HFF-Myc (cell line): Measurements from ENCODE around the gene ADD2.
"Not testable (repeated sequence)": the region's sequence is repeated elsewhere in the genome, so short reads cannot be mapped to it uniquely, and the experiment has no call there.

Experiments used
- DNase-seq: peaks from one replicate; pipeline ENCODE4 v3.0.0-alpha.2; 2011; ENCODE audit warnings: low read depth; ENCODE audit errors: extremely low read depth
- H3K4me3 ChIP-seq: replicated peaks from 2 replicates; pipeline ENCODE4 v1.5.1; 2011; ENCODE audit warnings: low read depth, mild to moderate bottlenecking, control low read depth, low read length
- TF ChIP-seq, protein P1 (sequence below): IDR thresholded peaks from 2 replicates; pipeline ENCODE4 v1.5.1; 2012; ENCODE audit warnings: mild to moderate bottlenecking, low read depth, low read length, control low read depth; ENCODE audit errors: missing control alignments

Gene ADD2

DNA sequence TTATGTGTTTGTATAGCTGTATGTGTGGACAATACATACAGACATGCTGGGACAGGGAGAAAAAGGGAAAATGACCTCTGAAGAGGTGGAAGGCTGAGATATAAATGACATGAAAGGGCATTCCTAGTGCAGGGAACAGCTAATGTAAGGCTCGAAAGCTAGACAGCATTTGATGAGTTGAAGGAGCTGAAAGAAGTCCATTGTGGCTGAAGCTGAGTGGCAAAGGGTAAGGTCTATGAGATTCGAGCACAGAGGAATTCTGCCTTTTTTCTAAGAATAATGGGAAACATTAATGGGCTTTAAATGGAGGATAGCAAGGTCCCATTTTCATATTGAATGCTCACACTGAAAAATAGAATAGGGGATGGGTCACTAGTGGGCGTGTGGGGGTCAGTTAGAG lies 23.6 kb downstream of the ADD2 start:
- H3K4me3 ChIP-seq: no peak overlapping the region
- TF ChIP-seq, protein P1, sequence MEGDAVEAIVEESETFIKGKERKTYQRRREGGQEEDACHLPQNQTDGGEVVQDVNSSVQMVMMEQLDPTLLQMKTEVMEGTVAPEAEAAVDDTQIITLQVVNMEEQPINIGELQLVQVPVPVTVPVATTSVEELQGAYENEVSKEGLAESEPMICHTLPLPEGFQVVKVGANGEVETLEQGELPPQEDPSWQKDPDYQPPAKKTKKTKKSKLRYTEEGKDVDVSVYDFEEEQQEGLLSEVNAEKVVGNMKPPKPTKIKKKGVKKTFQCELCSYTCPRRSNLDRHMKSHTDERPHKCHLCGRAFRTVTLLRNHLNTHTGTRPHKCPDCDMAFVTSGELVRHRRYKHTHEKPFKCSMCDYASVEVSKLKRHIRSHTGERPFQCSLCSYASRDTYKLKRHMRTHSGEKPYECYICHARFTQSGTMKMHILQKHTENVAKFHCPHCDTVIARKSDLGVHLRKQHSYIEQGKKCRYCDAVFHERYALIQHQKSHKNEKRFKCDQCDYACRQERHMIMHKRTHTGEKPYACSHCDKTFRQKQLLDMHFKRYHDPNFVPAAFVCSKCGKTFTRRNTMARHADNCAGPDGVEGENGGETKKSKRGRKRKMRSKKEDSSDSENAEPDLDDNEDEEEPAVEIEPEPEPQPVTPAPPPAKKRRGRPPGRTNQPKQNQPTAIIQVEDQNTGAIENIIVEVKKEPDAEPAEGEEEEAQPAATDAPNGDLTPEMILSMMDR: no peak
- no peak for DNase-seq

DNA sequence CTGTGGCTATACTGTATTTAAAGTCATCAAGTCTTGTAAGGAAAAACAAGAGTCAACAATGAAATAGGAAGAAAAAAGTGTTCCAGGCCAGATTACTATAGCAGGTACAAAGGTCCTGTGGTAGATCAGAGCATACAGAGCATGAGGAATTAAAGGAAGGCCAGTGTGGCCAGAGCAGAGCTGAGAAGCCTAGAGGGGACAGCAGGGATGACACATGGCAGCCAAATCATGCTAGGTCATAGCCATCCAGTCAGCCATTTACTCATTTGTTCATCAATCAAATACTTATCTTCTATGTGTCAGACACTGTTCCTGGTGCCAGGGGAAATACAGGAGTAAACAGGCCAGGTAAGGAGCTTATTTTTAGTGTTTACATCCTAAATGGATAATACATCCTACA lies 24.3 kb downstream of the ADD2 start:
- no peak overlapping the region for H3K4me3 ChIP-seq
- TF ChIP-seq, protein P1: no peak
- no peak for DNase-seq

DNA sequence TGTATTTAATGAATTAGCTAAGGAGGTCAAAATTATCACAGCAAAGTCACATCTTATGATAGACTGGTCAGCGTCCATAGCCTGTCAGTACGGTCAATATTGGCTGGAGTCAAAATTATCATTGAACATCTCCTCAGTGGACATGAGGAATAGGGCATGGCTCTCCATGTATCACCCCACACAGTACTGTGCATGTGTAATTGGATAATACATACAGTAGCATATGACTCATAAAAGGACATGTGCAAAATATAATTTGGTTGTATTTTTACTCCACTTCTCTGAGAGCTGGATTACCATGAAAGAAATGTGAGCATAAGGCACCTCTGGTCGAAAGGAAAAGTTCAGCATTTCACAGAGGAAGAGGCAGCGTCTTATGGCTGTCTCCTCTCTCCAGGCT lies 24.9 kb downstream of the ADD2 start:
- TF ChIP-seq, protein P1: no peak
- H3K4me3 ChIP-seq: no peak overlapping the region
- no peak for DNase-seq

DNA sequence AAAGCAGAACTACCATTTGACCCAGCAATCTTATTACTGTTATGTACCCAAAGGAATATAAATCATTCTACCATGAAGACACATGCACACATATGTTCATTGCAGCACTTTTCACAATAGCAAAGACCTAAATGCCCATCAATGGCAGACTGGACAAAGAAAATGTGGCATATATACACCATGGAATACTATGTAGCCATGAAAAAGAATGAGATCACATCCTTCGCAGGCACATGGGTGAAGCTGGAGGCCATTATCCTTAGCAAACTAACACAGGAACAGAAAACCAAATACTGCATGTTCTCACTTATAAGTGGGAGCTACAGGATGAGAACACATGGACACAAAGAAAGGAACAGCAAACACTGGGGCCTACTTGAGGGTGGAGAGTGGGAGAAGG lies 28.5 kb downstream of the ADD2 start:
- DNase-seq, H3K4me3 ChIP-seq: not testable (repeated sequence)

DNA sequence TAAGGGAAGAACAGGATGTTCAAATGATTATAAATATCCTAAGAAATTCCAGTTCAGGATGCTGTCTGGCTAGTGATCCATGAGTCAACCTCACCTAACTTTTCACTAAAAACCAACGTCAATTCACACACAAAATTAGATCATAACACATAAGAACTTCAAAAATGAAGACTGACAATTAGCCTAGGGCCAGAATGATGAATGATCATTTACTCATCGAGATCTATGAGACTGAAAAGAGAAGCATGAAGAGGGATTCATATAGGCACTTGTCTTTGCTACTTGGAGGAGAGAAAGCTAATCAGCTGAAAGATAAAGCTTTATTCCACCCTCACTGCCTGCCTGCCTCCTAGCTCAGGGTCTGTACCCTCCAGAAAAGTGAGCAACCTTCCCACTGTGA lies 29.8 kb downstream of the ADD2 start:
- no peak overlapping the region for H3K4me3 ChIP-seq
- TF ChIP-seq, protein P1: no peak
- no peak for DNase-seq

DNA sequence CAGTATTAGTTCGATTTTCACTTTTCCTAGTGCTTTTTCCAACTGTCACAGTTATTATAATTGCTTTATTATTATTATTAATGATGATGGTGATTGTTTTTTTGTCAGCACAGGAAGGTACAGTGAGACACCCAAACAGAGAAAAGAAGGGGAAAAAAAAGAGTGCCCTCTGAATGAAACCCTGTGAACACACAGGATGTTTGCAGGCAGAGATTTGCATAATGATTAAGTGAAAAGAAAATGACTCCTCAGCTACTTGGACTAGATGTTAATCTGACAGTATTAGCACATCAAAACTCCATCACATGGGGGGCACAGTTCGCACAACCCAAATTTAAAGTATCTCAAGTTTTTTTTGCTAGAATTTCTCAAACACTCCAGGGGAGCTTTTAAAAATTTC lies 32.9 kb downstream of the ADD2 start:
- no peak for DNase-seq
- no peak overlapping the region for H3K4me3 ChIP-seq
- TF ChIP-seq, protein P1: no peak

DNA sequence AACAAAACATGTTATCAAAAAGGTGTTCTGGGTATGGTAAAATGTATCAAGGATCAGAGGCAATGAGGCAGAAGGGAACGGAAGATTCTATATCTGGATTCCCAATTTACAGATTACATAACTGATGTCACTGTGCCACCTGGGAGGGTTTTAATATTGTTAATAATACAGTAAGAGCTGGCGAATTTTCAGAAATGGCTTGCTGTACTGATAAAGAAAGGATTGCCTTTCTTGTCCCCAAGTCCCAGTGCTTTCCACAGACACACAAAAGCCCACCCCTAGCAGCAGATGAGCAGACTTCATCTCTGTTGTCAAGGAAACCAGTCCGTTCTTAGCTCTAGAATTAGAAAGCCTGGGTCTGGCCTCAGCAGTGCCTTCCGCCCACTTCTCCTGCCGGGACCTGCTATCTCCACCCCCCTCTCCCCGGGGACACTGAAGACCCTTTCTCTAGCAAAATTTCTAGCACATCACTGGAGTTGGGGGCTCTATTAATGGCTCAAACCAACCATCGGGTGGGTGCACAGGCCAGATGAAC lies 34.3 kb downstream of the ADD2 start:
- TF ChIP-seq, protein P1: no peak
- DNase-seq: no peak
- H3K4me3 ChIP-seq: no peak overlapping the region
